ENCODE measurements around the gene ALOX15B.

Gene ALOX15B

GRCh38 chr17:8081876-8082275, 43.0 kb downstream of the ALOX15B start:
- DNase-seq: no peak

GRCh38 chr17:8082292-8082691, 43.4 kb downstream of the ALOX15B start:
- DNase-seq: no peak

GRCh38 chr17:8084250-8084649, 45.4 kb downstream of the ALOX15B start:
- no peak for DNase-seq

GRCh38 chr17:8087075-8087951, 48.5 kb downstream of the ALOX15B start, which contains the start of gene ALOX12B:
ALOX12B (minus strand) TSS chr17:8087716; CDS start chr17:8087442, 274 bp downstream.
- no peak for DNase-seq

GRCh38 chr17:8087952-8088230, 49.0 kb downstream of the ALOX15B start:
- DNase-seq: no peak

GRCh38 chr17:8089728-8090127, 50.9 kb downstream of the ALOX15B start:
- no peak for DNase-seq

GRCh38 chr17:8091033-8091687, 52.3 kb downstream of the ALOX15B start:
- DNase-seq: no peak

- DNase-seq: no peak
These were observed 56.5 kb downstream of the ALOX15B start for GRCh38 chr17:8095361-8095760.

- no peak for DNase-seq
These were observed 57.7 kb downstream of the ALOX15B start for GRCh38 chr17:8096541-8096940.

Data from NCI-H187 (cell line).